CD4-positive, alpha-beta T cell (primary cell): ENCODE results near the gene PCBP4. TPM values are rescaled to one million over a fixed set of nuclear protein-coding genes. Genes with fewer than 3 reads are reported as not detected.

ENCODE experiments used
- ATAC-seq: fragments of 200-7000 bp; cut with Tn5 transposase; one replicate; pipeline ENCODE4 v1.10.0; 2022; ENCODE audit warnings: mild to moderate bottlenecking; ENCODE audit not compliant: poor library complexity
- CTCF ChIA-PET: fragments of 350-600 bp; sonication (Branson Sonifier 250); formaldehyde crosslinking; loops from one replicate; lab custom pipeline; 2021; ENCODE audit warnings: antibody characterized with exemption, inconsistent platforms; lab: Charles Lee
- POLR2A ChIA-PET: fragments of 350-600 bp; sonication (Branson Sonifier 250); formaldehyde crosslinking; loops from one replicate; lab custom pipeline; 2021; ENCODE audit warnings: antibody characterized with exemption, inconsistent platforms; lab: Charles Lee
- DNase-seq, 14 experiments: peaks; one replicate each; pipeline ENCODE4 v3.0.0-alpha.2; 2013 to 2020; ENCODE audit warnings: mixed read lengths in 2 of 14
- H3K27ac ChIP-seq, 2 donors: one replicate each; pipeline versions ENCODE4 v1.5.1 to v1.7.0; 2013; ENCODE audit warnings: low read length in 2 of 2, low read depth in 1 of 2, mild to moderate bottlenecking in 1 of 2
- H3K27me3 ChIP-seq, 2 experiments: 1 replicate in 1 of 2; 2 replicates in 1 of 2; pipeline versions ENCODE4 v1.6.1 to v1.7.0; 2013; ENCODE audit warnings: low read length in 2 of 2, control low read depth in 1 of 2, mild to moderate bottlenecking in 1 of 2, moderate library complexity in 1 of 2; ENCODE audit not compliant: insufficient read depth in 2 of 2, control insufficient read depth in 1 of 2
- H3K36me3 ChIP-seq: one replicate; pipeline ENCODE4 v1.6.1; 2013; ENCODE audit warnings: low read length, control low read depth; ENCODE audit not compliant: insufficient read depth
- H3K4me1 ChIP-seq: one replicate; pipeline ENCODE4 v1.6.1; 2013; ENCODE audit warnings: low read length, control low read depth; ENCODE audit not compliant: insufficient read depth
- H3K4me3 ChIP-seq: one replicate; pipeline ENCODE4 v1.5.1; 2013; ENCODE audit warnings: mild to moderate bottlenecking, low read length, moderate library complexity
- H3K9me3 ChIP-seq, 2 experiments: 1 replicate in 1 of 2; 2 replicates in 1 of 2; pipeline versions ENCODE4 v1.6.1 to v1.7.0; 2013; ENCODE audit warnings: low read length in 2 of 2, mild to moderate bottlenecking in 2 of 2, control low read depth in 1 of 2, moderate library complexity in 1 of 2; ENCODE audit not compliant: control insufficient read depth in 1 of 2, insufficient read depth in 1 of 2
- H3K27ac Mint-ChIP-seq: one replicate; pipeline ENCODE4 v1.8.0; 2020; ENCODE audit warnings: mixed read lengths
- H3K27me3 Mint-ChIP-seq: one replicate; pipeline ENCODE4 v1.8.0; 2021; ENCODE audit warnings: mixed read lengths
- H3K36me3 Mint-ChIP-seq: one replicate; pipeline ENCODE4 v1.8.0; 2021; ENCODE audit warnings: low read depth, mixed read lengths
- H3K4me1 Mint-ChIP-seq: one replicate; pipeline ENCODE4 v1.8.0; 2021; ENCODE audit warnings: low read depth, mixed read lengths
- H3K4me3 Mint-ChIP-seq: one replicate; pipeline ENCODE4 v1.8.0; 2020; ENCODE audit warnings: mild to moderate bottlenecking, mixed read lengths
- H3K9me3 Mint-ChIP-seq: one replicate; pipeline ENCODE4 v1.8.0; 2020; ENCODE audit warnings: mixed read lengths
- intact Hi-C, 2 experiments: fragments of 100-400 bp; cut with DNase I in 1 of 2; cut with micrococcal nuclease in 1 of 2; formaldehyde crosslinking; loops; one replicate each; pipeline versions ENCODE4 v1.15.1 to v1.9.0; 2023 to 2025; cut with DNase I, micrococcal nuclease
- total RNA-seq, 174 experiments: library from RNA in 2 of 174; stranded (reverse) in 2 of 174; gene quantifications; one replicate each; pipeline ENCODE4 v1.2.3 and lab custom pipeline; 2021 to 2026
- TF ChIP-seq, protein P1 (sequence below): fragments of 200-600 bp; IDR thresholded peaks from one replicate; pipeline ENCODE4 v1.8.0; 2022; ENCODE audit warnings: antibody characterized with exemption, mild to moderate bottlenecking

The PCBP4 gene
- total RNA-seq, 2 experiments from 2014 or later = 14.7 to 16.8 TPM

DNA sequence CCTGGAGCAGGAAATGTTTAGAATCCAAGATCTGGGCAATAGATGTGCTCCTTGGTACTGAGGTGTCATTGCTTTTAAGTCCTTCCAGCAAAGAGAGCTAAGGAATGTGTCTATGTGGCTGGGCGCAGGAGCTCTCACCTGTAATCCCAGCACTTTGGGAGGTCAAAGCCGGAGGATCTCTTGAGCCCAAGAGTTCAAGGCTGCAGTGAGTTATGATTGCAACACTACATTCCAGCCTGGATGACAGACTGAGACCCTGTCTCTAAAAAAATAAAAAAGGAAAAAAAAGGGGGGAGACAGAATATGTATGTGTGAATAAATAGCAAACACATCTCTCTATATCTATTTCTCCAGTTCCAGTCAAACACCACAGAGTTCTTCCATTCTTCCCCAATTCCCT is 16.4 kb downstream of the PCBP4 start:
- no peak for ATAC-seq
- DNase-seq = no peak
- TF ChIP-seq, protein P1, sequence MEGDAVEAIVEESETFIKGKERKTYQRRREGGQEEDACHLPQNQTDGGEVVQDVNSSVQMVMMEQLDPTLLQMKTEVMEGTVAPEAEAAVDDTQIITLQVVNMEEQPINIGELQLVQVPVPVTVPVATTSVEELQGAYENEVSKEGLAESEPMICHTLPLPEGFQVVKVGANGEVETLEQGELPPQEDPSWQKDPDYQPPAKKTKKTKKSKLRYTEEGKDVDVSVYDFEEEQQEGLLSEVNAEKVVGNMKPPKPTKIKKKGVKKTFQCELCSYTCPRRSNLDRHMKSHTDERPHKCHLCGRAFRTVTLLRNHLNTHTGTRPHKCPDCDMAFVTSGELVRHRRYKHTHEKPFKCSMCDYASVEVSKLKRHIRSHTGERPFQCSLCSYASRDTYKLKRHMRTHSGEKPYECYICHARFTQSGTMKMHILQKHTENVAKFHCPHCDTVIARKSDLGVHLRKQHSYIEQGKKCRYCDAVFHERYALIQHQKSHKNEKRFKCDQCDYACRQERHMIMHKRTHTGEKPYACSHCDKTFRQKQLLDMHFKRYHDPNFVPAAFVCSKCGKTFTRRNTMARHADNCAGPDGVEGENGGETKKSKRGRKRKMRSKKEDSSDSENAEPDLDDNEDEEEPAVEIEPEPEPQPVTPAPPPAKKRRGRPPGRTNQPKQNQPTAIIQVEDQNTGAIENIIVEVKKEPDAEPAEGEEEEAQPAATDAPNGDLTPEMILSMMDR = no peak
- H3K4me1 Mint-ChIP-seq = peaks cover 6% of the 10 kb centered on the region
- H3K4me3 Mint-ChIP-seq = no peak overlapping the region
- Histone ChIP-seq H3K27ac (no peak overlapping the region), H3K36me3 (no peaks in the 10 kb centered on the region), H3K4me1 (peaks cover 6% of the 10 kb centered on the region), H3K27me3 (peaks cover 12 to 20% of the 10 kb centered on the region in 2 experiments), H3K9me3 (peaks cover 0 to 6% of the 10 kb centered on the region in 2 experiments), H3K4me3 (no peak overlapping the region)
- ChIA-PET POLR2A (no interaction called here), CTCF (no interaction called here)
- H3K36me3 Mint-ChIP-seq = no peaks in the 10 kb centered on the region
- no peaks in the 10 kb centered on the region for H3K9me3 Mint-ChIP-seq
- intact Hi-C loops = no loop called here
- H3K27me3 Mint-ChIP-seq = peaks cover 28% of the 10 kb centered on the region
- H3K27ac Mint-ChIP-seq = no peak overlapping the region

DNA sequence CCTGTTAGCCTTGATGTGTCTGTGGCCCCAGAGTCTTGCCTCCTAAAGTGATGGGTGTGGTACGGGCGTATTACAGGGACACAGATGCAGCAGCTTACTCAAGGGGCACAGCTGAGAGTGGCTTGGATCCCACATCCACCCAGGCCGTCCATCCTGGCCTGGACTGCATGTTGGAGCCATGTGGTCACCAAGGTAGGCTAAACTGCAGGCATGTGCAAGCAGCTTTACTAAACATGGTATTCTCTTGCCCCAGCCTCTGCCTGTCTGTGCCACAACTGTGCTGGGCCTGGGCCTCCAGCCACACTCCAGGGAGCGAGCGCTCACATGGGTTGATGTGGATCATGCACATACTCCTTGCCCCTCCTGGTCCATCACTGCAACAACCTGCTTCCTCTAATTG is 18.1 kb downstream of the PCBP4 start:
- no peak for ATAC-seq
- no peak for DNase-seq
- Mint-ChIP-seq H3K4me3 (no peak overlapping the region), H3K4me1 (peaks cover 4% of the 10 kb centered on the region), H3K36me3 (no peaks in the 10 kb centered on the region), H3K27me3 (peaks cover 15% of the 10 kb centered on the region), H3K27ac (no peak overlapping the region), H3K9me3 (no peaks in the 10 kb centered on the region)
- no peaks in the 10 kb centered on the region for H3K9me3 ChIP-seq
- H3K27ac ChIP-seq = no peak overlapping the region
- ChIA-PET CTCF (no interaction called here), POLR2A (no interaction called here)
- H3K27me3 ChIP-seq = peaks cover 4 to 5% of the 10 kb centered on the region in 2 experiments
- no peaks in the 10 kb centered on the region for H3K4me1 ChIP-seq
- no peak overlapping the region for H3K4me3 ChIP-seq
- H3K36me3 ChIP-seq = no peaks in the 10 kb centered on the region
- intact Hi-C loops = loop anchor here in 1 of 2 experiments (10.0 kb wide), 1 partner anchor 564 kb away; the partner anchor contains the start of gene MANF
- TF ChIP-seq, protein P1 = no peak

DNA sequence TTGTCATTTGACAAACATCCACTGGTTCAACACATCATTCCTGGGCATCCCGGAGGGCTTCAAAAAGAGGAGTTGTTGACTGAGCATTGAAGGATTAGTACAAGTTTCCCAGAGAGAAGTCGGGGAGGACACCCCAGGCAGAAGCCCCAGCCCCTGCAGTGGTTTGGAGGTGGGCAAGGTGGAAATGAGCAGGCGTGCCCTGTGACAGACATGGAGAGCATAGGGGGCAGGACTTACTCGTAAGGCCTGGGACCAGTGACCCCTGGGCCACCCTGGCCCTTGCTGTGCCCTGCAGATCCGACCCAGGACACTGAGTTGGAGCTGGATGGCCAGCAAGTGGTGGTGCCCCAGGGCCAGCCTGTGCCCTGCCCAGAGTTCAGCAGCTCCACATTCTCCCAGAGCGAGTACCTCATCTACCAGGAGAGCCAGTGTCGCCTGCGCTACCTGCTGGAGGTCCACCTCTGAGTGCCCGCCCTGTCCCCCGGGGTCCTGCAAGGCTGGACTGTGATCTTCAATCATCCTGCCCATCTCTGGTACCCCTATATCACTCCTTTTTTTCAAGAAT is 19.2 kb downstream of the PCBP4 start:
- Histone ChIP-seq H3K4me1 (peaks cover 5% of the 10 kb centered on the region), H3K36me3 (no peaks in the 10 kb centered on the region), H3K27ac (no peak overlapping the region), H3K4me3 (no peak overlapping the region), H3K27me3 (no peaks in the 10 kb centered on the region), H3K9me3 (no peaks in the 10 kb centered on the region)
- POLR2A ChIA-PET = no interaction called here
- ATAC-seq = no peak
- DNase-seq = no peak
- Mint-ChIP-seq H3K9me3 (no peaks in the 10 kb centered on the region), H3K27me3 (peaks cover 5% of the 10 kb centered on the region), H3K27ac (no peak overlapping the region), H3K36me3 (no peaks in the 10 kb centered on the region), H3K4me3 (no peak overlapping the region), H3K4me1 (peaks cover under 1% of the 10 kb centered on the region)
- CTCF ChIA-PET = no interaction called here
- TF ChIP-seq, protein P1 = no peak
- intact Hi-C loops = loop anchor here in 1 of 2 experiments (10.0 kb wide), 1 partner anchor 563 kb away; the partner anchor contains the start of gene MANF
